HepG2 (cell line): ENCODE results near the gene ACO1. TPM values are rescaled to one million over a fixed set of nuclear protein-coding genes. Genes with fewer than 3 reads are reported as not detected.

Experiments
- KDM5A ChIP-seq: fragments of 200-600 bp; sonication (generic); IDR thresholded peaks from 2 replicates; pipeline ENCODE4 v1.7.0; 2018; ENCODE audit warnings: antibody characterized with exemption, mild to moderate bottlenecking, low read length, borderline replicate concordance
- MYC ChIP-seq: sonication (generic); formaldehyde crosslinking; IDR thresholded peaks from 2 replicates; pipeline ENCODE4 v1.9.0; 2021; ENCODE audit warnings: missing genetic modification reagents, borderline replicate concordance
- SP4 ChIP-seq: sonication (generic); formaldehyde crosslinking; IDR thresholded peaks from 2 replicates; pipeline ENCODE4 v1.8.1; 2023; ENCODE audit warnings: mild to moderate bottlenecking, missing genetic modification reagents
- SRSF1 ChIP-seq: fragments of 200-400 bp; formaldehyde crosslinking; optimal IDR thresholded peaks from 2 replicates; pipeline ENCODE3; 2017; ENCODE audit warnings: mild to moderate bottlenecking, low read depth, low read length, moderate library complexity
- ZMYM3 ChIP-seq: sonication (generic); formaldehyde crosslinking; IDR thresholded peaks from 2 replicates; pipeline ENCODE4 v1.5.1; 2020; ENCODE audit warnings: mild to moderate bottlenecking, missing genetic modification reagents
- ZNF337 ChIP-seq: sonication (generic); formaldehyde crosslinking; IDR thresholded peaks from 2 replicates; pipeline ENCODE4 v1.5.1; 2020; ENCODE audit warnings: missing genetic modification reagents, low read depth, mild to moderate bottlenecking, borderline replicate concordance
- ZNF605 ChIP-seq: sonication (generic); formaldehyde crosslinking; IDR thresholded peaks from 2 replicates; pipeline ENCODE4 v1.8.0; 2022; ENCODE audit warnings: mild to moderate bottlenecking, missing genetic modification reagents
- polyA plus RNA-seq, 8 experiments: library from polyadenylated mRNA; depleted of rRNA in 3 of 8; stranded (reverse) in 7 of 8; unstranded in 1 of 8; fragments of >200 nt; fragmentation: Illumina TruSeq in 4 of 8; extraction: Trizol in 4 of 8; gene quantifications; 2 replicates each; pipeline versions ENCODE4 v1.2.1 to v1.2.3, GENCODE V29; 2011 to 2016; ENCODE audit warnings: low read depth in 4 of 8, missing spikeins in 1 of 8, mixed read lengths in 1 of 8; ENCODE audit not compliant: insufficient read depth in 1 of 8
- total RNA-seq, 5 experiments: library from RNA; depleted of rRNA; stranded (reverse); fragments of >200 nt; fragmentation: Illumina TruSeq; extraction: Trizol; gene quantifications; 2 replicates each; pipeline ENCODE4 v1.2.3, GENCODE V29; 2016; ENCODE audit warnings: low read depth in 1 of 5
- TF ChIP-seq, protein P1 (sequence below): sonication (generic); formaldehyde crosslinking; IDR thresholded peaks from 2 replicates; pipeline ENCODE4 v1.4.0; 2020; ENCODE audit warnings: missing genetic modification reagents, mild to moderate bottlenecking, borderline replicate concordance
- TF ChIP-seq, protein P2 (sequence below): sonication (generic); formaldehyde crosslinking; IDR thresholded peaks from 2 replicates; pipeline ENCODE4 v1.8.0; 2022; ENCODE audit warnings: mild to moderate bottlenecking, missing genetic modification reagents
- TF ChIP-seq, protein P3 (sequence below): IDR thresholded peaks from 2 replicates; pipeline ENCODE4 v1.6.1; 2016; ENCODE audit warnings: missing biosample characterization, missing genetic modification reagents, low read depth
- TF ChIP-seq, protein P4 (sequence below): IDR thresholded peaks from 2 replicates; pipeline ENCODE4 v1.4.0; 2020; ENCODE audit warnings: mild to moderate bottlenecking, missing genetic modification reagents
- TF ChIP-seq, protein P5 (sequence below): sonication (generic); formaldehyde crosslinking; IDR thresholded peaks from 2 replicates; pipeline ENCODE4 v1.4.0; 2020; ENCODE audit warnings: mild to moderate bottlenecking, missing genetic modification reagents

Gene ACO1
- total and polyA plus RNA-seq, 2 of the 13 experiments (the other 11 are each of a cell fraction or from before 2014, with no cell fraction given) = 20.1 to 48.2 TPM

DNA sequence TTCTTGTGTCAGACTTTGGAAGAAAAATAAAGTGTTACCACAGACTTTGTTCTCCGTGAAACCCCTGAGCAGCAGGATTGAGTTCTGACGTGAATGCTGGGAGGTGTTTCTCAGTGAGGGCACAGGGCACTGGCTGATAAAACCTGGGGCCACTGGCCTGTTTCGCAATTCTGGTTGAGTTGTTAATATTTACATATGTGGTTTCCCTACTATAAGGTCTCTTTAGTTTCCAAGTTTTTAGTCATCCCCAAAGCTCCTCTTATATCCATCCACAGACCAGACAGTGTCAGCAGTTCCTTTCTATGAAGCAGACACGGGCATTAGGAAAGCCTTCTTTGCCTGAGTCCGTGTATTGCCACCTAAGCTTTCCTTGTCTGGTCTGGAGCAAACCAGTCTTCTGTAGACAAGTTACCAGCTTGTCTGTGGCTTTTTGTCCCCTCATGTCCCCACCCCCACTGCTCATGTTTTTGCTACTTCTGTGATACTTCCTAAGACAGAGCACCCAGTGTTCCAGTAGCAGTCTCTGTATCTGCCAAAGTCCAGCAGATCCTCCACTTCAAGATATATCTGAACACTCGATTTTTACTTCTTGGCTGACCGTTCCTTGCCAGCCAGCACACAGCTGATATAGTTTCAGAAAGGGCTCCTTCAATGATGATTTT lies 42.0 kb downstream of the ACO1 start (continued):
- TF ChIP-seq, protein P1, sequence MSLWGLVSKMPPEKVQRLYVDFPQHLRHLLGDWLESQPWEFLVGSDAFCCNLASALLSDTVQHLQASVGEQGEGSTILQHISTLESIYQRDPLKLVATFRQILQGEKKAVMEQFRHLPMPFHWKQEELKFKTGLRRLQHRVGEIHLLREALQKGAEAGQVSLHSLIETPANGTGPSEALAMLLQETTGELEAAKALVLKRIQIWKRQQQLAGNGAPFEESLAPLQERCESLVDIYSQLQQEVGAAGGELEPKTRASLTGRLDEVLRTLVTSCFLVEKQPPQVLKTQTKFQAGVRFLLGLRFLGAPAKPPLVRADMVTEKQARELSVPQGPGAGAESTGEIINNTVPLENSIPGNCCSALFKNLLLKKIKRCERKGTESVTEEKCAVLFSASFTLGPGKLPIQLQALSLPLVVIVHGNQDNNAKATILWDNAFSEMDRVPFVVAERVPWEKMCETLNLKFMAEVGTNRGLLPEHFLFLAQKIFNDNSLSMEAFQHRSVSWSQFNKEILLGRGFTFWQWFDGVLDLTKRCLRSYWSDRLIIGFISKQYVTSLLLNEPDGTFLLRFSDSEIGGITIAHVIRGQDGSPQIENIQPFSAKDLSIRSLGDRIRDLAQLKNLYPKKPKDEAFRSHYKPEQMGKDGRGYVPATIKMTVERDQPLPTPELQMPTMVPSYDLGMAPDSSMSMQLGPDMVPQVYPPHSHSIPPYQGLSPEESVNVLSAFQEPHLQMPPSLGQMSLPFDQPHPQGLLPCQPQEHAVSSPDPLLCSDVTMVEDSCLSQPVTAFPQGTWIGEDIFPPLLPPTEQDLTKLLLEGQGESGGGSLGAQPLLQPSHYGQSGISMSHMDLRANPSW (CRISPR knock-in tag) = no peak
- TF ChIP-seq MYC (CRISPR knock-in tag) (no peak), SP4 (CRISPR knock-in tag) (0 out of 2 replicates have a peak, but pooled peaks have one; percentile 22), ZMYM3 (CRISPR knock-in tag) (peak; percentile 57; the same call in 1 of the 2 replicates), ZNF605 (0 out of 2 replicates have a peak, but pooled peaks have one; percentile 55), SRSF1 (no peak), KDM5A (no peak), ZNF337 (CRISPR knock-in tag) (no peak)
- TF ChIP-seq, protein P2, sequence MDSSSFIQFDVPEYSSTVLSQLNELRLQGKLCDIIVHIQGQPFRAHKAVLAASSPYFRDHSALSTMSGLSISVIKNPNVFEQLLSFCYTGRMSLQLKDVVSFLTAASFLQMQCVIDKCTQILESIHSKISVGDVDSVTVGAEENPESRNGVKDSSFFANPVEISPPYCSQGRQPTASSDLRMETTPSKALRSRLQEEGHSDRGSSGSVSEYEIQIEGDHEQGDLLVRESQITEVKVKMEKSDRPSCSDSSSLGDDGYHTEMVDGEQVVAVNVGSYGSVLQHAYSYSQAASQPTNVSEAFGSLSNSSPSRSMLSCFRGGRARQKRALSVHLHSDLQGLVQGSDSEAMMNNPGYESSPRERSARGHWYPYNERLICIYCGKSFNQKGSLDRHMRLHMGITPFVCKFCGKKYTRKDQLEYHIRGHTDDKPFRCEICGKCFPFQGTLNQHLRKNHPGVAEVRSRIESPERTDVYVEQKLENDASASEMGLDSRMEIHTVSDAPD (CRISPR knock-in tag) = no peak
- TF ChIP-seq, protein P3, sequence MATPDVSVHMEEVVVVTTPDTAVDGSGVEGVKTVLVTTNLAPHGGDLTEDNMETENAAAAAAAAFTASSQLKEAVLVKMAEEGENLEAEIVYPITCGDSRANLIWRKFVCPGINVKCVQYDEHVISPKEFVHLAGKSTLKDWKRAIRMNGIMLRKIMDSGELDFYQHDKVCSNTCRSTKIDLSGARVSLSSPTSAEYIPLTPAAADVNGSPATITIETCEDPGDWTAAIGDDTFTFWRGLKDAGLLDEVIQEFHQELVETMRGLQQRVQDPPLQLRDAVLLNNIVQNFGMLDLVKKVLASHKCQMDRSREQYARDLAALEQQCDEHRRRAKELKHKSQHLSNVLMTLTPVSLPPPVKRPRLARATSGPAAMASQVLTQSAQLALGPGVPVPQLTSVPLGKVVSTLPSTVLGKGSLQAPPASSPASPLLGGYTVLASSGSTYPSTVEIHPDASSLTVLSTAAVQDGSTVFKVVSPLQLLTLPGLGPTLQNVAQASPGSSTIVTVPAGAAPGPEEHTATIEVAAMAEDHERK (CRISPR knock-in tag) = no peak
- TF ChIP-seq, protein P4, sequence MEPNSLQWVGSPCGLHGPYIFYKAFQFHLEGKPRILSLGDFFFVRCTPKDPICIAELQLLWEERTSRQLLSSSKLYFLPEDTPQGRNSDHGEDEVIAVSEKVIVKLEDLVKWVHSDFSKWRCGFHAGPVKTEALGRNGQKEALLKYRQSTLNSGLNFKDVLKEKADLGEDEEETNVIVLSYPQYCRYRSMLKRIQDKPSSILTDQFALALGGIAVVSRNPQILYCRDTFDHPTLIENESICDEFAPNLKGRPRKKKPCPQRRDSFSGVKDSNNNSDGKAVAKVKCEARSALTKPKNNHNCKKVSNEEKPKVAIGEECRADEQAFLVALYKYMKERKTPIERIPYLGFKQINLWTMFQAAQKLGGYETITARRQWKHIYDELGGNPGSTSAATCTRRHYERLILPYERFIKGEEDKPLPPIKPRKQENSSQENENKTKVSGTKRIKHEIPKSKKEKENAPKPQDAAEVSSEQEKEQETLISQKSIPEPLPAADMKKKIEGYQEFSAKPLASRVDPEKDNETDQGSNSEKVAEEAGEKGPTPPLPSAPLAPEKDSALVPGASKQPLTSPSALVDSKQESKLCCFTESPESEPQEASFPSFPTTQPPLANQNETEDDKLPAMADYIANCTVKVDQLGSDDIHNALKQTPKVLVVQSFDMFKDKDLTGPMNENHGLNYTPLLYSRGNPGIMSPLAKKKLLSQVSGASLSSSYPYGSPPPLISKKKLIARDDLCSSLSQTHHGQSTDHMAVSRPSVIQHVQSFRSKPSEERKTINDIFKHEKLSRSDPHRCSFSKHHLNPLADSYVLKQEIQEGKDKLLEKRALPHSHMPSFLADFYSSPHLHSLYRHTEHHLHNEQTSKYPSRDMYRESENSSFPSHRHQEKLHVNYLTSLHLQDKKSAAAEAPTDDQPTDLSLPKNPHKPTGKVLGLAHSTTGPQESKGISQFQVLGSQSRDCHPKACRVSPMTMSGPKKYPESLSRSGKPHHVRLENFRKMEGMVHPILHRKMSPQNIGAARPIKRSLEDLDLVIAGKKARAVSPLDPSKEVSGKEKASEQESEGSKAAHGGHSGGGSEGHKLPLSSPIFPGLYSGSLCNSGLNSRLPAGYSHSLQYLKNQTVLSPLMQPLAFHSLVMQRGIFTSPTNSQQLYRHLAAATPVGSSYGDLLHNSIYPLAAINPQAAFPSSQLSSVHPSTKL (CRISPR knock-in tag) = peak; percentile 91
- TF ChIP-seq, protein P5, sequence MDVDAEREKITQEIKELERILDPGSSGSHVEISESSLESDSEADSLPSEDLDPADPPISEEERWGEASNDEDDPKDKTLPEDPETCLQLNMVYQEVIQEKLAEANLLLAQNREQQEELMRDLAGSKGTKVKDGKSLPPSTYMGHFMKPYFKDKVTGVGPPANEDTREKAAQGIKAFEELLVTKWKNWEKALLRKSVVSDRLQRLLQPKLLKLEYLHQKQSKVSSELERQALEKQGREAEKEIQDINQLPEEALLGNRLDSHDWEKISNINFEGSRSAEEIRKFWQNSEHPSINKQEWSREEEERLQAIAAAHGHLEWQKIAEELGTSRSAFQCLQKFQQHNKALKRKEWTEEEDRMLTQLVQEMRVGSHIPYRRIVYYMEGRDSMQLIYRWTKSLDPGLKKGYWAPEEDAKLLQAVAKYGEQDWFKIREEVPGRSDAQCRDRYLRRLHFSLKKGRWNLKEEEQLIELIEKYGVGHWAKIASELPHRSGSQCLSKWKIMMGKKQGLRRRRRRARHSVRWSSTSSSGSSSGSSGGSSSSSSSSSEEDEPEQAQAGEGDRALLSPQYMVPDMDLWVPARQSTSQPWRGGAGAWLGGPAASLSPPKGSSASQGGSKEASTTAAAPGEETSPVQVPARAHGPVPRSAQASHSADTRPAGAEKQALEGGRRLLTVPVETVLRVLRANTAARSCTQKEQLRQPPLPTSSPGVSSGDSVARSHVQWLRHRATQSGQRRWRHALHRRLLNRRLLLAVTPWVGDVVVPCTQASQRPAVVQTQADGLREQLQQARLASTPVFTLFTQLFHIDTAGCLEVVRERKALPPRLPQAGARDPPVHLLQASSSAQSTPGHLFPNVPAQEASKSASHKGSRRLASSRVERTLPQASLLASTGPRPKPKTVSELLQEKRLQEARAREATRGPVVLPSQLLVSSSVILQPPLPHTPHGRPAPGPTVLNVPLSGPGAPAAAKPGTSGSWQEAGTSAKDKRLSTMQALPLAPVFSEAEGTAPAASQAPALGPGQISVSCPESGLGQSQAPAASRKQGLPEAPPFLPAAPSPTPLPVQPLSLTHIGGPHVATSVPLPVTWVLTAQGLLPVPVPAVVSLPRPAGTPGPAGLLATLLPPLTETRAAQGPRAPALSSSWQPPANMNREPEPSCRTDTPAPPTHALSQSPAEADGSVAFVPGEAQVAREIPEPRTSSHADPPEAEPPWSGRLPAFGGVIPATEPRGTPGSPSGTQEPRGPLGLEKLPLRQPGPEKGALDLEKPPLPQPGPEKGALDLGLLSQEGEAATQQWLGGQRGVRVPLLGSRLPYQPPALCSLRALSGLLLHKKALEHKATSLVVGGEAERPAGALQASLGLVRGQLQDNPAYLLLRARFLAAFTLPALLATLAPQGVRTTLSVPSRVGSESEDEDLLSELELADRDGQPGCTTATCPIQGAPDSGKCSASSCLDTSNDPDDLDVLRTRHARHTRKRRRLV = no peak
